ENCODE data around the gene NID1.

Gene NID1

DNA sequence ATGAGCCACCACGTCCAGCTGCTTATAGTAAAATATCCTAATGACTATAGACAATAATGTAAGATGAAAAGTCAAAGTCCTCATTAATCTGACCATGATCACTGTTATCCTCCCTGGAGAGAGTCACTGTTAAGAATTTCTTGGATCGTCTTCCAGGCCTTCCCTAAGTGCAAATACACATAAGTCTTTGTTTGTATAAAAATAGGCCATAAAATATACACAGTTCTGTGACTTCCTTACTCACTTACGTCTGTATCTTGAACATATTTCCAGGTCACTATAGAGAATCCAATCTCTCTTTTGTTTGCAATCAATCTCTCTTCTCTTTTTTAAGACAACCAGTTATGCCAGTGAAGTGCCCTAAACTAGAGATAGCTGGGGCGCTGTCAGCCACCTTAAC, 109.1 kb downstream of the NID1 start:
- no peak overlapping the region for H3K27ac ChIP-seq (replicated peaks; ENCODE audit: low read length)
- no peaks in the 10 kb centered on the region for H3K27me3 ChIP-seq (ENCODE audit: control insufficient read depth in 3 of 3, insufficient read depth in 3 of 3, low read depth in 1 of 3, low read length in 3 of 3)
- no peaks in the 10 kb centered on the region for H3K79me1 ChIP-seq (ENCODE audit: low read depth, low read length)
- no peak overlapping the region for H3K4me2 ChIP-seq (ENCODE audit: insufficient read depth, low read length, poor library complexity, severe bottlenecking)
- no peak overlapping the region for H2BK15ac ChIP-seq (ENCODE audit: low read length)
- H4K91ac ChIP-seq (ENCODE audit: low read depth, low read length, poor library complexity), result no peak overlapping the region
- no peaks in the 10 kb centered on the region for H3K36me3 ChIP-seq (replicated peaks in 1 of 2; ENCODE audit: control insufficient read depth in 2 of 2, insufficient read depth in 2 of 2, low read length in 2 of 2)
- no peak overlapping the region for H3K23ac ChIP-seq (ENCODE audit: low read depth, low read length, poor library complexity)
- no peak overlapping the region for H3K9ac ChIP-seq (ENCODE audit: low read depth, low read length, poor library complexity)
- no peak overlapping the region for H2BK5ac ChIP-seq (ENCODE audit: low read length)
- no peak overlapping the region for H3K4ac ChIP-seq (ENCODE audit: low read length)
- no peak overlapping the region for H3K14ac ChIP-seq (ENCODE audit: low read length)
- no peak overlapping the region for H2AK5ac ChIP-seq (ENCODE audit: low read depth, low read length)
- no peak for DNase-seq (ENCODE audit: low spot score)
- no peak overlapping the region for H2BK120ac ChIP-seq (ENCODE audit: low read depth, low read length)
- H3K4me3 ChIP-seq (ENCODE audit: low read length in 2 of 2), result no peak overlapping the region
- peaks cover 0 to 3% of the 10 kb centered on the region in 2 donors for H3K4me1 ChIP-seq (ENCODE audit: control insufficient read depth in 2 of 2, insufficient read depth in 1 of 2, low read depth in 1 of 2, low read length in 2 of 2)
- H3K18ac ChIP-seq (ENCODE audit: low read length), result no peak overlapping the region
- no peak overlapping the region for H4K8ac ChIP-seq (ENCODE audit: low read depth, low read length)
- peaks cover 0 to 2% of the 10 kb centered on the region in 2 donors for H3K9me3 ChIP-seq (replicated peaks in 1 of 2; ENCODE audit: control insufficient read depth in 2 of 2, insufficient read depth in 1 of 2, low read depth in 1 of 2, low read length in 2 of 2)
- no peak overlapping the region for H2BK12ac ChIP-seq (ENCODE audit: low read length)
- no peak overlapping the region for H2AFZ ChIP-seq (ENCODE audit: low read length)
- WGBS, 2 donors (ENCODE audit: extremely low coverage in 2 of 2, insufficient read length in 2 of 2, insufficient replicate concordance in 1 of 2), result no CpG with 5 or more reads among the region's 4 CpGs

DNA sequence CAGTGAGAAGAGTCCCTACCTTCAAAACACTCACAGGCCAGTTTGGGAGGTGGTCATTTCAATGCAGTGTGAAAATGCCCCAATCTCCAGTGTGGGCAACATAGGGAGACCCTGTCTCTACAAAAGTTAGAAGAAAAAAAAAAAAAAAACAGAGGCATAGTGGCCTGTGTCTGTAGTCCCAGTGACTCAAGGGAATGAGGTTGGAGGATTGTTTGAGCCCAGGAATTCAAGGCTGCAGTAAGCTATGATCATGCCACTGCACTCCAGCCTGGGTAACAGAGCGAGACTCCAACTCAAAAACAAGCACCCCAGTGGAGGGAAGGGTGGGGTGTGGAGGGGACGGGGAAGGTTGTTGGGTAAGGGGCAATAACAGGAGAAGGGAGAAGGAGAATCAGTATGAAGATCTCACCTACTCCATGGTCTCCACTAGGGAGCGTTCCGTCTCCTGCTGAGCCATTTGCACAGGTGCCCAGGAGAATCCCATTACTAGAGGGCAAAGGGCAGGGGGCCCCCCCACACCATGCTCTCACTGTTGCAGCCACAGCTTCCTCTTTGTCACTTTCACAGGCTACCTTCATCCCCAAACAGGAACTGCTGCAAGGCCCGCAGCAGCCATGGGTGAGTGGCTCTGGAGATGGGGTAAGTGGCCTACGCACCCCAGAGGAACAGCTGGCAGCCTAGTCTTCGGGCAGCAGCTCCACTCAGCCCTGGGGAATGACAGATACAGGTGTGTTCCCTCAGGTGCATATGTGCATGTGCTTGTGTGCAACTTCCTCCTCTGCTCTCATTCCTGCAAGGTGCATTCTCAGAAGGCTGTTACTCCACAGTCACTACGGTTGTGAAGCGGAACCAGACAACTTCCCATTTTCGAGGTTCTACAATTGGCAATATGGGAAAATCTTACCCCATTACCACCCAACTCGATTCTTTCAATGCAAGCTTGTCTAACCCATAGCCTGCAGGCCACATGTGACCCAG, 110.3 kb downstream of the NID1 start:
- no peaks in the 10 kb centered on the region for H3K36me3 ChIP-seq (replicated peaks in 1 of 2; ENCODE audit: control insufficient read depth in 2 of 2, insufficient read depth in 2 of 2, low read length in 2 of 2)
- no peak overlapping the region for H2BK12ac ChIP-seq (ENCODE audit: low read length)
- no peak overlapping the region for H2AFZ ChIP-seq (ENCODE audit: low read length)
- DNase-seq (ENCODE audit: low spot score), result no peak
- H3K4me3 ChIP-seq (ENCODE audit: low read length in 2 of 2), result no peak overlapping the region
- H3K4ac ChIP-seq (ENCODE audit: low read length), result no peak overlapping the region
- H3K9me3 ChIP-seq (replicated peaks in 1 of 2; ENCODE audit: control insufficient read depth in 2 of 2, insufficient read depth in 1 of 2, low read depth in 1 of 2, low read length in 2 of 2), result peaks cover 0 to 2% of the 10 kb centered on the region in 2 donors
- no peak overlapping the region for H3K4me2 ChIP-seq (ENCODE audit: insufficient read depth, low read length, poor library complexity, severe bottlenecking)
- H3K9ac ChIP-seq (ENCODE audit: low read depth, low read length, poor library complexity), result no peak overlapping the region
- no peaks in the 10 kb centered on the region for H3K27me3 ChIP-seq (ENCODE audit: control insufficient read depth in 3 of 3, insufficient read depth in 3 of 3, low read depth in 1 of 3, low read length in 3 of 3)
- H2BK15ac ChIP-seq (ENCODE audit: low read length), result no peak overlapping the region
- peaks cover 0 to 5% of the 10 kb centered on the region in 2 donors for H3K4me1 ChIP-seq (ENCODE audit: control insufficient read depth in 2 of 2, insufficient read depth in 1 of 2, low read depth in 1 of 2, low read length in 2 of 2)
- H2BK5ac ChIP-seq (ENCODE audit: low read length), result no peak overlapping the region
- H3K14ac ChIP-seq (ENCODE audit: low read length), result no peak overlapping the region
- no peak overlapping the region for H3K18ac ChIP-seq (ENCODE audit: low read length)
- WGBS, 2 donors (ENCODE audit: extremely low coverage in 2 of 2, insufficient read length in 2 of 2, insufficient replicate concordance in 1 of 2), result no CpG with 5 or more reads among the region's 11 CpGs
- H3K27ac ChIP-seq (replicated peaks; ENCODE audit: low read length), result no peak overlapping the region
- no peak overlapping the region for H4K8ac ChIP-seq (ENCODE audit: low read depth, low read length)
- no peaks in the 10 kb centered on the region for H3K79me1 ChIP-seq (ENCODE audit: low read depth, low read length)
- H2AK5ac ChIP-seq (ENCODE audit: low read depth, low read length), result no peak overlapping the region
- H4K91ac ChIP-seq (ENCODE audit: low read depth, low read length, poor library complexity), result no peak overlapping the region
- H3K23ac ChIP-seq (ENCODE audit: low read depth, low read length, poor library complexity), result no peak overlapping the region
- no peak overlapping the region for H2BK120ac ChIP-seq (ENCODE audit: low read depth, low read length)

GRCh38 chr1:235953801-235954200, 111.1 kb downstream of the NID1 start:
- Histone ChIP-seq H2BK15ac (ENCODE audit: low read length) (no peak overlapping the region), H2BK5ac (ENCODE audit: low read length) (no peak overlapping the region), H2BK120ac (ENCODE audit: low read depth, low read length) (no peak overlapping the region), H3K79me1 (ENCODE audit: low read depth, low read length) (no peaks in the 10 kb centered on the region), H3K23ac (ENCODE audit: low read depth, low read length, poor library complexity) (no peak overlapping the region), H3K4ac (ENCODE audit: low read length) (no peak overlapping the region), H2AFZ (ENCODE audit: low read length) (no peak overlapping the region), H3K4me3 (ENCODE audit: low read length in 2 of 2) (no peak overlapping the region), H4K8ac (ENCODE audit: low read depth, low read length) (no peak overlapping the region), H2BK12ac (ENCODE audit: low read length) (no peak overlapping the region), H3K9ac (ENCODE audit: low read depth, low read length, poor library complexity) (no peak overlapping the region), H2AK5ac (ENCODE audit: low read depth, low read length) (no peak overlapping the region), H3K27ac (replicated peaks; ENCODE audit: low read length) (no peak overlapping the region), H3K4me2 (ENCODE audit: insufficient read depth, low read length, poor library complexity, severe bottlenecking) (no peak overlapping the region), H3K4me1 (ENCODE audit: control insufficient read depth in 2 of 2, insufficient read depth in 1 of 2, low read depth in 1 of 2, low read length in 2 of 2) (peaks cover 0 to 5% of the 10 kb centered on the region in 2 donors), H4K91ac (ENCODE audit: low read depth, low read length, poor library complexity) (no peak overlapping the region), H3K18ac (ENCODE audit: low read length) (no peak overlapping the region), H3K36me3 (replicated peaks in 1 of 2; ENCODE audit: control insufficient read depth in 2 of 2, insufficient read depth in 2 of 2, low read length in 2 of 2) (no peaks in the 10 kb centered on the region), H3K9me3 (replicated peaks in 1 of 2; ENCODE audit: control insufficient read depth in 2 of 2, insufficient read depth in 1 of 2, low read depth in 1 of 2, low read length in 2 of 2) (peaks cover 0 to 2% of the 10 kb centered on the region in 2 donors), H3K27me3 (ENCODE audit: control insufficient read depth in 3 of 3, insufficient read depth in 3 of 3, low read depth in 1 of 3, low read length in 3 of 3) (no peaks in the 10 kb centered on the region), H3K14ac (ENCODE audit: low read length) (no peak overlapping the region)
- no CpG with 5 or more reads among the region's 2 CpGs for WGBS, 2 donors (ENCODE audit: extremely low coverage in 2 of 2, insufficient read length in 2 of 2, insufficient replicate concordance in 1 of 2)
- no peak for DNase-seq (ENCODE audit: low spot score)

- Histone ChIP-seq H2BK120ac (ENCODE audit: low read depth, low read length) (no peak overlapping the region), H4K91ac (ENCODE audit: low read depth, low read length, poor library complexity) (no peak overlapping the region), H2BK5ac (ENCODE audit: low read length) (no peak overlapping the region), H3K36me3 (replicated peaks in 1 of 2; ENCODE audit: control insufficient read depth in 2 of 2, insufficient read depth in 2 of 2, low read length in 2 of 2) (no peaks in the 10 kb centered on the region), H3K4me2 (ENCODE audit: insufficient read depth, low read length, poor library complexity, severe bottlenecking) (no peak overlapping the region), H4K8ac (ENCODE audit: low read depth, low read length) (no peak overlapping the region), H3K27ac (replicated peaks; ENCODE audit: low read length) (no peak overlapping the region), H3K9ac (ENCODE audit: low read depth, low read length, poor library complexity) (no peak overlapping the region), H2AFZ (ENCODE audit: low read length) (no peak overlapping the region), H3K14ac (ENCODE audit: low read length) (no peak overlapping the region), H3K4ac (ENCODE audit: low read length) (no peak overlapping the region), H3K23ac (ENCODE audit: low read depth, low read length, poor library complexity) (no peak overlapping the region), H3K27me3 (ENCODE audit: control insufficient read depth in 3 of 3, insufficient read depth in 3 of 3, low read depth in 1 of 3, low read length in 3 of 3) (no peaks in the 10 kb centered on the region), H2AK5ac (ENCODE audit: low read depth, low read length) (no peak overlapping the region), H2BK15ac (ENCODE audit: low read length) (no peak overlapping the region), H3K4me3 (ENCODE audit: low read length in 2 of 2) (no peak overlapping the region), H3K9me3 (replicated peaks in 1 of 2; ENCODE audit: control insufficient read depth in 2 of 2, insufficient read depth in 1 of 2, low read depth in 1 of 2, low read length in 2 of 2) (peaks cover 0 to 2% of the 10 kb centered on the region in 2 donors), H3K79me1 (ENCODE audit: low read depth, low read length) (no peaks in the 10 kb centered on the region), H3K18ac (ENCODE audit: low read length) (no peak overlapping the region), H3K4me1 (ENCODE audit: control insufficient read depth in 2 of 2, insufficient read depth in 1 of 2, low read depth in 1 of 2, low read length in 2 of 2) (peaks cover 0 to 5% of the 10 kb centered on the region in 2 donors), H2BK12ac (ENCODE audit: low read length) (no peak overlapping the region)
- no peak for DNase-seq (ENCODE audit: low spot score)
- WGBS, 2 donors (ENCODE audit: extremely low coverage in 2 of 2, insufficient read length in 2 of 2, insufficient replicate concordance in 1 of 2), result no CpG with 5 or more reads among the region's 4 CpGs
These were observed 111.8 kb downstream of the NID1 start for GRCh38 chr1:235952950-235953615.

Data from neuronal stem cell (in vitro differentiated cells).